Vagina (tissue), 2 donors: ENCODE measurements around the gene MAMDC2. TPM values are rescaled to one million over a fixed set of nuclear protein-coding genes. Genes with fewer than 3 reads are reported as not detected.

ENCODE experiments used
- DNase-seq, 2 donors: peaks; one replicate each; pipeline ENCODE4 v3.0.0-alpha.2; 2017; ENCODE audit errors: extremely low spot score in 2 of 2
- H3K27ac ChIP-seq: fragments of 200-600 bp; sonication (generic); one replicate; pipeline ENCODE4 v1.5.1; 2019
- H3K27me3 ChIP-seq: fragments of 200-600 bp; sonication (generic); one replicate; pipeline ENCODE4 v1.5.1; 2019
- H3K36me3 ChIP-seq, 2 donors: fragments of 200-600 bp; sonication (generic); one replicate each; pipeline ENCODE4 v1.5.1; 2017 to 2019
- H3K4me1 ChIP-seq: fragments of 200-600 bp; sonication (generic); one replicate; pipeline ENCODE4 v1.5.1; 2019
- H3K4me3 ChIP-seq, 2 donors: fragments of 200-600 bp; sonication (generic); 1 replicate in 1 of 2; 2 replicates in 1 of 2; pipeline ENCODE4 v1.5.1; 2016 to 2019
- H3K9me3 ChIP-seq: fragments of 200-600 bp; sonication (generic); one replicate; pipeline ENCODE4 v1.5.1; 2019
- CTCF ChIP-seq, 3 experiments: fragments of 450-650 bp in 2 of 3; fragments of 200-600 bp in 1 of 3; sonication (generic) in 1 of 3; IDR thresholded peaks; one replicate each; pipeline ENCODE4 v1.5.1; 2017 to 2019; ENCODE audit warnings: antibody characterized with exemption in 3 of 3, mild to moderate bottlenecking in 2 of 3, moderate library complexity in 2 of 3
- POLR2A ChIP-seq, 2 donors: fragments of 450-650 bp; IDR thresholded peaks; one replicate each; pipeline ENCODE4 v1.6.1; 2017; ENCODE audit warnings: antibody characterized with exemption in 2 of 2, mild to moderate bottlenecking in 2 of 2, moderate library complexity in 2 of 2
- POLR2AphosphoS5 ChIP-seq, 2 donors: sonication (generic); formaldehyde crosslinking; IDR thresholded peaks; one replicate each; pipeline ENCODE4 v1.9.0; 2017; ENCODE audit warnings: antibody characterized with exemption in 2 of 2, mild to moderate bottlenecking in 2 of 2, low read depth in 1 of 2; ENCODE audit not compliant: insufficient read depth in 1 of 2
- intact Hi-C: fragments of 100-400 bp; cut with DNase I; formaldehyde crosslinking; loops from one replicate; pipeline ENCODE4 v1.15.1; 2023
- total RNA-seq: library from RNA; depleted of rRNA; stranded (reverse); fragments of >200 nt; gene quantifications from one replicate; pipeline ENCODE4 v1.2.3, GENCODE V29; 2016

Gene MAMDC2
- total RNA-seq, 1 donor from 2014 or later: 38.5 TPM

GRCh38 chr9:70069704-70070103 lies 26.1 kb downstream of the MAMDC2 start:
- TF ChIP-seq POLR2A (IDR thresholded peaks at IDR 0.05): no peak
- peak in 1 of 2 donors; percentile 60 for TF ChIP-seq POLR2AphosphoS5 (IDR thresholded peaks at IDR 0.05; ENCODE audit: insufficient read depth in 1 of 2, low read depth in 1 of 2)
- peak overlapping the region; percentile 46 for H3K27ac ChIP-seq
- no peaks in the 10 kb centered on the region for H3K9me3 ChIP-seq
- peaks cover 40% of the 10 kb centered on the region for H3K4me1 ChIP-seq
- DNase-seq: no peak
- no peak overlapping the region for H3K4me3 ChIP-seq
- no peaks in the 10 kb centered on the region for H3K36me3 ChIP-seq
- H3K27me3 ChIP-seq: no peaks in the 10 kb centered on the region
- intact Hi-C loops: no loop called here

- Histone ChIP-seq H3K27ac (peak overlapping the region; percentile 43), H3K36me3 (no peaks in the 10 kb centered on the region), H3K4me1 (peaks cover 35% of the 10 kb centered on the region), H3K4me3 (no peak overlapping the region), H3K27me3 (no peaks in the 10 kb centered on the region), H3K9me3 (no peaks in the 10 kb centered on the region)
- intact Hi-C loops: no loop called here
- TF ChIP-seq POLR2AphosphoS5 (IDR thresholded peaks at IDR 0.05; ENCODE audit: insufficient read depth in 1 of 2, low read depth in 1 of 2) (no peak), POLR2A (IDR thresholded peaks at IDR 0.05) (no peak), CTCF (IDR thresholded peaks at IDR 0.05) (no peak)
- no peak for DNase-seq
Observed at GRCh38 chr9:70073193-70073592, 29.5 kb downstream of the MAMDC2 start.

GRCh38 chr9:70073756-70074155 lies 30.1 kb downstream of the MAMDC2 start:
- Histone ChIP-seq H3K4me1 (peaks cover 34% of the 10 kb centered on the region), H3K36me3 (no peaks in the 10 kb centered on the region), H3K27me3 (no peaks in the 10 kb centered on the region), H3K27ac (peak overlapping the region; percentile 43), H3K9me3 (no peaks in the 10 kb centered on the region), H3K4me3 (no peak overlapping the region)
- no peak for DNase-seq
- intact Hi-C loops: no loop called here
- TF ChIP-seq CTCF (IDR thresholded peaks at IDR 0.05) (no peak), POLR2AphosphoS5 (IDR thresholded peaks at IDR 0.05; ENCODE audit: insufficient read depth in 1 of 2, low read depth in 1 of 2) (no peak), POLR2A (IDR thresholded peaks at IDR 0.05) (no peak)

- Histone ChIP-seq H3K9me3 (no peaks in the 10 kb centered on the region), H3K36me3 (no peaks in the 10 kb centered on the region), H3K27ac (peak overlapping the region; percentile 52), H3K4me3 (no peak overlapping the region), H3K27me3 (no peaks in the 10 kb centered on the region), H3K4me1 (peaks cover 53% of the 10 kb centered on the region)
- TF ChIP-seq POLR2AphosphoS5 (IDR thresholded peaks at IDR 0.05; ENCODE audit: insufficient read depth in 1 of 2, low read depth in 1 of 2): peak in 1 of 2 donors; percentile 70
- no peak for TF ChIP-seq POLR2A (IDR thresholded peaks at IDR 0.05)
- intact Hi-C loops: no loop called here
- no peak for DNase-seq
Observed at GRCh38 chr9:70076678-70077077, 33.0 kb downstream of the MAMDC2 start.

- intact Hi-C loops: no loop called here
- Histone ChIP-seq H3K36me3 (no peaks in the 10 kb centered on the region), H3K27me3 (no peaks in the 10 kb centered on the region), H3K9me3 (no peaks in the 10 kb centered on the region), H3K4me3 (no peak overlapping the region), H3K27ac (peak overlapping the region; percentile 54), H3K4me1 (peaks cover 44% of the 10 kb centered on the region)
- TF ChIP-seq POLR2A (IDR thresholded peaks at IDR 0.05) (no peak), POLR2AphosphoS5 (IDR thresholded peaks at IDR 0.05; ENCODE audit: insufficient read depth in 1 of 2, low read depth in 1 of 2) (no peak), CTCF (IDR thresholded peaks at IDR 0.05) (no peak)
- DNase-seq: no peak
Observed at GRCh38 chr9:70079417-70080037, 35.9 kb downstream of the MAMDC2 start.

- Histone ChIP-seq H3K9me3 (no peaks in the 10 kb centered on the region), H3K4me1 (peaks cover 36% of the 10 kb centered on the region), H3K27me3 (no peaks in the 10 kb centered on the region), H3K4me3 (no peak overlapping the region), H3K27ac (peak overlapping the region; percentile 47), H3K36me3 (no peaks in the 10 kb centered on the region)
- TF ChIP-seq POLR2A (IDR thresholded peaks at IDR 0.05): no peak
- no peak for TF ChIP-seq POLR2AphosphoS5 (IDR thresholded peaks at IDR 0.05; ENCODE audit: insufficient read depth in 1 of 2, low read depth in 1 of 2)
- no peak for TF ChIP-seq CTCF (IDR thresholded peaks at IDR 0.05)
- intact Hi-C loops: no loop called here
- no peak for DNase-seq
Observed at GRCh38 chr9:70080481-70081119, 37.0 kb downstream of the MAMDC2 start.
